ENCODE measurements around the gene CIC.

DNA sequence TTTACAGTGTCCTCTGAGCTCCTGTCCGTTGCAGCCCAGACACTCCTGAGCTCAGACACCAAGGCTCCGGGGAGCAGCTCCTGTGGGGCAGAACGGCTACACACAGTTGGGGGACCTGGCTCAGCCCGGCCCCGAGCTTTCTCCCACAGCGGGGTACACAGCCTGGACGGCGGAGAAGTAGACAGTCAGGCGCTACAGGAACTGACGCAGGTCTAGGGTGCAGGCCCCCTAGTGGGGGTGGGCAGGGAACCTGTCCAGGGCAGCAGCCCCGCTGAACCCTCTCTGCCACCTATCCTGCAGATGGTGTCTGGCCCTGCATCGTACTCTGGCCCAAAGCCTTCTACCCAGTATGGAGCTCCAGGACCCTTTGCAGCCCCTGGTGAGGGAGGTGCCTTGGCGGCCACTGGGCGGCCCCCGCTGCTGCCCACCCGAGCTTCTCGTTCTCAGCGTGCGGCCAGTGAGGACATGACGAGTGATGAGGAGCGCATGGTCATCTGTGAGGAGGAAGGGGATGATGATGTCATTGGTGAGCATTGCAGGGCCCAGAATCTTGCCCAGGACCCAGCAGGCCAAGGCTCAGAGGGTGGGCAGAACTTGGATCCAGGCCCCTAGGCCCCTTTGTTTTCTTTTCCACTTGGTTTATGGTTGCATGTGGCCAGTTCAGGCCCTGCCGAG lies 20.0 kb downstream of the CIC start:
- TF ChIP-seq, protein P1, sequence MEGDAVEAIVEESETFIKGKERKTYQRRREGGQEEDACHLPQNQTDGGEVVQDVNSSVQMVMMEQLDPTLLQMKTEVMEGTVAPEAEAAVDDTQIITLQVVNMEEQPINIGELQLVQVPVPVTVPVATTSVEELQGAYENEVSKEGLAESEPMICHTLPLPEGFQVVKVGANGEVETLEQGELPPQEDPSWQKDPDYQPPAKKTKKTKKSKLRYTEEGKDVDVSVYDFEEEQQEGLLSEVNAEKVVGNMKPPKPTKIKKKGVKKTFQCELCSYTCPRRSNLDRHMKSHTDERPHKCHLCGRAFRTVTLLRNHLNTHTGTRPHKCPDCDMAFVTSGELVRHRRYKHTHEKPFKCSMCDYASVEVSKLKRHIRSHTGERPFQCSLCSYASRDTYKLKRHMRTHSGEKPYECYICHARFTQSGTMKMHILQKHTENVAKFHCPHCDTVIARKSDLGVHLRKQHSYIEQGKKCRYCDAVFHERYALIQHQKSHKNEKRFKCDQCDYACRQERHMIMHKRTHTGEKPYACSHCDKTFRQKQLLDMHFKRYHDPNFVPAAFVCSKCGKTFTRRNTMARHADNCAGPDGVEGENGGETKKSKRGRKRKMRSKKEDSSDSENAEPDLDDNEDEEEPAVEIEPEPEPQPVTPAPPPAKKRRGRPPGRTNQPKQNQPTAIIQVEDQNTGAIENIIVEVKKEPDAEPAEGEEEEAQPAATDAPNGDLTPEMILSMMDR (IDR thresholded peaks at IDR 0.05) = no peak
- no peak for TF ChIP-seq POLR2A (IDR thresholded peaks at IDR 0.05)
